Activated CD8-positive, alpha-beta memory T cell treated with anti-CD3 and anti-CD28 coated beads for 4 hours (primary cell): ENCODE data around the gene SERTAD1.

Source experiments
- DNase-seq, 2 donors: peaks; one replicate each; pipeline ENCODE4 v3.0.0-alpha.2; 2020; ENCODE audit warnings: low read depth in 2 of 2

The SERTAD1 gene

DNA sequence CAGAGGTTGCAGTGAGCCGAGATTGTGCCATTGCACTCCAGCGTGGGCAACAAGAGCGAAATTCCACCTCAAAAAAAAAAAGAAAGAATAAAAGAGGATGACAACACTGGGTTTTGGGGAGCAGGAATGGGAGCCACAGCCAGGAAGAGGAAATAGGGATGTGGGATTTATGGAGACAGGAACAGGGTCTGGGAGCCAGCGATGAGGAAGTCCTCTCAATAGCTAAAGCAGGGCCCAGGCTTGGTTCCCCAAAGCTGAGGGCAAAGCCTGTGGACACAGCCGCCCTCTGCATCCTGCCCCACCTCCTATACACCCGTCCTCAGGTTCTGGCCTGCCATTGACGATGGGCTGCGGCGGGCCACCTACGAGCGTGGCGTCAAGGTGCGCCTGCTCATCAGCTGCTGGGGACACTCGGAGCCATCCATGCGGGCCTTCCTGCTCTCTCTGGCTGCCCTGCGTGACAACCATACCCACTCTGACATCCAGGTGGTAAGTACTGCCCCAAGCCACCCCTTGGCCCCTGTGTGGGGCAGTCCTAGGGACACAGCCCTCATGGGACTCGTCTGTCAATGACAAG lies 49.4 kb downstream of the SERTAD1 start:
- no peak for DNase-seq

DNA sequence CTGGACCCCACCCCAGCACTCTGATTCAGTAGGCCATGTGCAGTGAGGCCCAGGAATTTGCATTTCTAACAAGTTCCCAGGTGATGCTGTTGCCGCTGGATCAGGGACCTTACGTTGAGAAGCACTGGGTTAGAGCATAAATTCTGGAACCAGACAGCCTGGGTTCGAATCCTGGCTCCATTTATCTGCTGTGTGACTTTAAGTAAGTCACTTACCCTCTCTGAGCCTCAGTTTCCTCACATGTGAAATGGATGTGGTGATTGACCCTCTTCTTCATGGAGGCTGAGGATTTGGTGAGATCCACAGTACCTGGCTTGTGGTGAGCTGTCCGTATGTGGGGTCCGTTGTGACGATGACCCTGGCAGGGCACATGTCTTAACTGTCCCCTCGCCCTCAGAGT lies 51.7 kb downstream of the SERTAD1 start:
- DNase-seq, result no peak

DNA sequence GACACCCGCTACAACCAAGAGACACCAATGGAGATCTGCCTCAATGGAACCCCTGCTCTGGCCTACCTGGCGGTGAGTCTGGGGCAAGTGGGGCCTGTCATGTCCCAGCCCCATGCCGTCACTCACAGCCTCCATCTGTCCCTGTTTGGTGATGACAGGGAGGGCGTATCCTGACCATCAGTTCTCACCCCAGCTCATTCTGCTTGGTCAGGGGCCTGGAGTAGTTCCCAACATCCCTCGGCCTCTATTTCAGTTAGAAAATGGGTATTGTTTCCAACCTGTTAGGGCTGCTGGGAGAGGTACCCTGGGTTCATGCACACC lies 54.0 kb downstream of the SERTAD1 start:
- DNase-seq, result no peak
